Airway epithelial cell (primary cell): ENCODE data around the gene IL20. TPM values are rescaled to one million over a fixed set of nuclear protein-coding genes. Genes with fewer than 3 reads are reported as not detected.

Experiments
- total RNA-seq: library from RNA; depleted of rRNA; stranded (reverse); fragments of >200 nt; gene quantifications from 2 replicates; pipeline ENCODE4 v1.2.3, GENCODE V29; 2015

IL20 gene, protein sequence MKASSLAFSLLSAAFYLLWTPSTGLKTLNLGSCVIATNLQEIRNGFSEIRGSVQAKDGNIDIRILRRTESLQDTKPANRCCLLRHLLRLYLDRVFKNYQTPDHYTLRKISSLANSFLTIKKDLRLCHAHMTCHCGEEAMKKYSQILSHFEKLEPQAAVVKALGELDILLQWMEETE
- not detected in 2 replicates for total RNA-seq

GRCh38 chr1:206864939-206865671 lies at the start of gene IL20:
Gene IL20 (plus strand): TSS chr1:206865623. CDS start chr1:206865853, 230 bp downstream.

DNA sequence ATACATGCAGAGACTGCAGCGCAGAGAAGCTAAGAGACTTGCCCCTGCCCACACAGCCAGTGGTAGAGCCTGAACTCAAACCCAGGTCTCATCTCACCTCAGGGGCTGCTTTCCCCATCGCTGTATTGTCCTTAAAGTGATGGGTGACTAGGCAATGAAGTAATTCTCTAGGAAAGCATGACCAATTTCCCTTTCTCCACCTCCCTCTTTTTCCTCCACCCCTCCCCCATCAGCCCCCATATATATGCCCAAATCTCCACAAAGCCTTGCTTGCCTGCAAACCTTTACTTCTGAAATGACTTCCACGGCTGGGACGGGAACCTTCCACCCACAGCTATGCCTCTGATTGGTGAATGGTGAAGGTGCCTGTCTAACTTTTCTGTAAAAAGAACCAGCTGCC lies 31.8 kb downstream of the IL20 start, which contains the start of gene IL24:
IL24 (plus strand) TSS at position 269 of the 400 bp plus-strand sequence. CDS start 390 bp downstream, outside the sequence.

Other genes with a start within 250 kb of the IL20 start
- 9.6 and 13.3 TPM in 2 replicates for gene DYRK3, start 230.1 kb upstream of the IL20 start, total RNA-seq
- gene MAPKAPK2, start 180.7 kb upstream of the IL20 start, total RNA-seq, result 30.4 and 38.1 TPM in 2 replicates
- not detected in 2 replicates for gene IL19, start 94.8 kb upstream of the IL20 start, total RNA-seq
- not detected in 2 replicates for gene IL10, start 93.1 kb upstream of the IL20 start, total RNA-seq
- gene IL24, start 31.8 kb downstream of the IL20 start, total RNA-seq, result 0.23 and 0.35 TPM in 2 replicates
- gene FCMR, start 56.3 kb downstream of the IL20 start, total RNA-seq, result 0.05 and 0.21 TPM in 2 replicates
- 0.05 and 0.14 TPM in 2 replicates for gene PIGR, start 80.8 kb downstream of the IL20 start, total RNA-seq
- not detected in 2 replicates for gene FCAMR, start 104.8 kb downstream of the IL20 start, total RNA-seq
- gene C1orf116, start 167.1 kb downstream of the IL20 start, total RNA-seq, result 72.0 and 112 TPM in 2 replicates
- 3.7 and 7.1 TPM in 2 replicates for gene YOD1, start 185.6 kb downstream of the IL20 start, total RNA-seq
- gene PFKFB2, start 187.7 kb downstream of the IL20 start, total RNA-seq, result 7.4 and 8.0 TPM in 2 replicates
- not detected in 2 replicates for gene C4BPB, start 223.2 kb downstream of the IL20 start, total RNA-seq
- not detected in 2 replicates for gene C4BPA, start 238.6 kb downstream of the IL20 start, total RNA-seq